Heart left ventricle (tissue), 13 donors: ENCODE data around the gene ZNF536.

Experiments used
- CTCF ChIP-seq, 12 donors: fragments of 200-600 bp; sonication (generic) in 4 of 12; IDR thresholded peaks; one replicate each; pipeline versions ENCODE4 v1.5.0 to v1.8.0; 2018 to 2022; ENCODE audit warnings: antibody characterized with exemption in 12 of 12, mild to moderate bottlenecking in 5 of 12
- POLR2A ChIP-seq, 2 donors: fragments of 450-650 bp; IDR thresholded peaks; one replicate each; pipeline ENCODE4 v1.6.1; 2017; ENCODE audit warnings: antibody characterized with exemption in 2 of 2, mild to moderate bottlenecking in 2 of 2, moderate library complexity in 2 of 2
- donor health status: ischemic (EF 13 %, LVEDD 7.1; RV severe dilation, severe dysfunction).
- donor health status: DM: no; HTN: yes; CAD: no.
- donor health status: DM: no; HTN: no; CAD: no.
- donor health status: ischemic (EF 25% LVEDD 6.9; RV normal size, moderate dysfunction).
- donor health status: ischemic (EF 25% LVEDD 5.7; RV mildly dilated, moderate dysfunction).
- donor health status: ischemic (EF 35%, LVEDD 5.7; RV mildly dilated, moderate dysfunction).
- donor health status: nonischemic (EF 11% LVEDD 7.7; RV severe dilation, severe dysfunction).
- donor health status: DM: yes; HTN: yes; CAD: no.
- donor health status: PGD.
- donor health status: ischemic (EF 29% LVEDD 5.4; RV normal size, mild dysfunction).
- donor health status: nonischemic (EF 23%, LVEDD 6.1; RV moderate dilation, normal function).

GRCh38 chr19:30336290-30336689 is 35.9 kb upstream of the ZNF536 start:
- TF ChIP-seq CTCF (IDR thresholded peaks at IDR 0.05) (no peak), POLR2A (IDR thresholded peaks at IDR 0.05) (no peak)
